Neuron (in vitro differentiated cells): ENCODE data around the gene TBCE.
"Not testable (repeated sequence)": the region's sequence is repeated elsewhere in the genome, so short reads cannot be mapped to it uniquely, and the experiment has no call there.

Experiments used
- H2AFZ ChIP-seq: one replicate; pipeline ENCODE4 v1.6.1; 2013; ENCODE audit warnings: low read depth, mild to moderate bottlenecking, inconsistent platforms, low read length, moderate library complexity
- H3K27me3 ChIP-seq: one replicate; pipeline ENCODE4 v1.6.1; 2013; ENCODE audit warnings: low read length; ENCODE audit not compliant: insufficient read depth
- H3K36me3 ChIP-seq: one replicate; pipeline ENCODE4 v1.6.1; 2013; ENCODE audit warnings: low read length; ENCODE audit not compliant: insufficient read depth
- H3K4me1 ChIP-seq: one replicate; pipeline ENCODE4 v1.6.1; 2013; ENCODE audit warnings: low read length; ENCODE audit not compliant: insufficient read depth
- H3K4me3 ChIP-seq: 2 replicates; pipeline ENCODE4 v1.5.1; 2013; ENCODE audit warnings: mild to moderate bottlenecking, low read length, moderate library complexity
- H3K9me3 ChIP-seq: one replicate; pipeline ENCODE4 v1.6.1; 2013; ENCODE audit warnings: low read length

The TBCE gene

GRCh38 chr1:235369802-235370201 is 2.6 kb downstream of the TBCE start:
- Histone ChIP-seq H3K9me3 (no peaks in the 10 kb centered on the region), H2AFZ (no peak overlapping the region), H3K27me3 (no peaks in the 10 kb centered on the region), H3K4me1 (peaks cover 4% of the 10 kb centered on the region), H3K36me3 (no peaks in the 10 kb centered on the region), H3K4me3 (no peak overlapping the region)

DNA sequence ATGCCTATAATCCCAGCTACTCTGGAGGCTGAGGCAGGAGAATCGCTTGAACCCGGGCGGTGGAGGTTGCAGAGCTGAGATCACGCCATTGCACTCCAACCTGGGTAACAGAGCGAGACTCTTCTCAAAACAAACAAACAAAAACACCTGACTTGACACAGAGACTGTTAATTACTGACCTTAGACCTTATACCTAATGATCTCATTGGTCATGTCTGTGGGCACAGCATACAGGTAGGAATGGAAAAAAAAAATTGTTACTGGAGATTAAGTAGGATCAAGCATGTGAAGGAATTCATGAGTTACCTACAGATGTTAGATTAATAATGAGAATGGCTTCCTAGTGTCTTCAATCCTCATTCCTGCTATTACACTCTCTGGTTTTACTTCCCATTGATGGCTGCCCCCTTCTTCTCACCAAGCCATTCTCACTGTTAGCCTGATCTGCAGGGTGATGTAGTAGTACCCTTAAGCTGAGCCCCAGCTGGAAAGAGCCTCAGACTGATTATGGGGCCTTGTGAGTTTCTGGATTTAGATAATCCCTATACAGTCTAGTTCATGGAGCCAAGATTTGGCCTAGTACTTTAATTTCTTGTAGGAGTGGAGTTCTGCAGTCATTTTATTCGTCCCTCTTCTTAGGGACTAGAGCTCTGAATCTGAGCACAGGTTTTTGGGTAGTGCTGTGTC is 8.8 kb downstream of the TBCE start:
- H3K4me3 ChIP-seq = no peak overlapping the region
- H3K36me3 ChIP-seq = peaks cover 24% of the 10 kb centered on the region
- H2AFZ ChIP-seq = no peak overlapping the region
- no peaks in the 10 kb centered on the region for H3K27me3 ChIP-seq
- H3K9me3 ChIP-seq = peaks cover 4% of the 10 kb centered on the region
- H3K4me1 ChIP-seq = no peaks in the 10 kb centered on the region

- H3K36me3 ChIP-seq = peaks cover 27% of the 10 kb centered on the region
- H3K4me1 ChIP-seq, H3K4me3 ChIP-seq, H2AFZ ChIP-seq, H3K9me3 ChIP-seq, H3K27me3 ChIP-seq: not testable (repeated sequence)
Observed at GRCh38 chr1:235378134-235378735, 11.0 kb downstream of the TBCE start.

DNA sequence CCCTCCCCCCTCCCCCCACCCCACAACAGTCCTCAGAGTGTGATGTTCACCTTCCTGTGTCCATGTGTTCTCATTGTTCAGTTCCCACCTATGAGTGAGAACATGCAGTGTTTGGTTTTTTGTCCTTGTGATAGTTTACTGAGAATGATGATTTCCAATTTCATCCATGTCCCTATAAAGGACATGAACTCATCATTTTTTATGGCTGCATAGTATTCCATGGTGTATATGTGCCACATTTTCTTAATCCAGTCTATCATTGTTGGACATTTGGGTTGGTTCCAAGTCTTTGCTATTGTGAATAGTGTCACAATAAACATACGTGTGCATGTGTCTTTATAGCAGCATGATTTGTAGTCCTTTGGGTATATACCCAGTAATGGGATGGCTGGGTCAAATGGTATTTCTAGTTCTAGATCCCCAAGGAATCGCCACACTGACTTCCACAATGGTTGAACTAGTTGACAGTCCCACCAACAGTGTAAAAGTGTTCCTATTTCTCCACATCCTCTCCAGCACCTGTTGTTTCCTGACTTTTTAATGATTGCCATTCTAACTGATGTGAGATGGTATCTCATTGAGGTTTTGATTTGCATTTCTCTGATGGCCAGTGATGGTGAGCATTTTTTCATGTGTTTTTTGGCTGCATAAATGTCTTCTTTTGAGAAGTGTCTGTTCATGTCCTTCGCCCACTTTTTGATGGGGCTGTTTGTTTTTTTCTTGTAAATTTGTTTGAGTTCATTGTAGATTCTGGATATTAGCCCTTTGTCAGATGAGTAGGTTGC is 14.9 kb downstream of the TBCE start:
- H3K4me3 ChIP-seq, H3K27me3 ChIP-seq, H3K4me1 ChIP-seq, H2AFZ ChIP-seq, H3K9me3 ChIP-seq: not testable (repeated sequence)
- peaks cover 21% of the 10 kb centered on the region for H3K36me3 ChIP-seq

GRCh38 chr1:235385633-235386032 is 18.4 kb downstream of the TBCE start:
- not testable (repeated sequence) for H3K4me1 ChIP-seq, H3K27me3 ChIP-seq, H2AFZ ChIP-seq, H3K4me3 ChIP-seq, H3K36me3 ChIP-seq, H3K9me3 ChIP-seq

DNA sequence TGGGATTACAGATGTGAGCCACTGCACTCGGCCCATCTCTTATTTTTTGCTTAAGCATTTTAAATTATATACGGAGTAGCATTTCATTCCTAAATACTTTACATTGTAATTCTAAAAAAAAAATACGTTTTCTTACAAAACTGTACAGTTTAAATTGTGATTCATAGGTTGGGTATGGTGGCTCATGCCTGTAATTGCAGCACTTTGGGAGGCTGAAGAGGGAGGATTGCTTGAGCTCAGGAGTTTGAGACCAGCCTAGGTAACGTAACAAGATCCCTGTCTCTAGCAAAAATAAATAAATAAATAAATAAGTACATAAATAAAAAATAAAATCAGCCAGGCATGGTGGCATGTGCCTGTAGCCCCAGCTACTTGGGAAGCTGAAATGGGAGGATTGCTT is 24.6 kb downstream of the TBCE start:
- Histone ChIP-seq H3K36me3 (peaks cover 2% of the 10 kb centered on the region), H3K4me3 (no peak overlapping the region), H3K9me3 (peaks cover 7% of the 10 kb centered on the region), H3K4me1 (no peaks in the 10 kb centered on the region), H3K27me3 (no peaks in the 10 kb centered on the region), H2AFZ (no peak overlapping the region)

- Histone ChIP-seq H3K36me3 (no peaks in the 10 kb centered on the region), H3K4me3 (no peak overlapping the region), H3K4me1 (no peaks in the 10 kb centered on the region), H3K27me3 (no peaks in the 10 kb centered on the region), H2AFZ (no peak overlapping the region), H3K9me3 (no peaks in the 10 kb centered on the region)
Observed at GRCh38 chr1:235397733-235398132, 30.5 kb downstream of the TBCE start.

- Histone ChIP-seq H3K9me3 (no peaks in the 10 kb centered on the region), H3K4me3 (no peak overlapping the region), H3K4me1 (no peaks in the 10 kb centered on the region), H3K36me3 (no peaks in the 10 kb centered on the region), H3K27me3 (no peaks in the 10 kb centered on the region), H2AFZ (no peak overlapping the region)
Observed at GRCh38 chr1:235399661-235400060, 32.4 kb downstream of the TBCE start.

GRCh38 chr1:235401251-235401650 is 34.0 kb downstream of the TBCE start:
- no peaks in the 10 kb centered on the region for H3K27me3 ChIP-seq
- H3K9me3 ChIP-seq = no peaks in the 10 kb centered on the region
- no peak overlapping the region for H2AFZ ChIP-seq
- no peaks in the 10 kb centered on the region for H3K4me1 ChIP-seq
- no peak overlapping the region for H3K4me3 ChIP-seq
- H3K36me3 ChIP-seq = no peaks in the 10 kb centered on the region

DNA sequence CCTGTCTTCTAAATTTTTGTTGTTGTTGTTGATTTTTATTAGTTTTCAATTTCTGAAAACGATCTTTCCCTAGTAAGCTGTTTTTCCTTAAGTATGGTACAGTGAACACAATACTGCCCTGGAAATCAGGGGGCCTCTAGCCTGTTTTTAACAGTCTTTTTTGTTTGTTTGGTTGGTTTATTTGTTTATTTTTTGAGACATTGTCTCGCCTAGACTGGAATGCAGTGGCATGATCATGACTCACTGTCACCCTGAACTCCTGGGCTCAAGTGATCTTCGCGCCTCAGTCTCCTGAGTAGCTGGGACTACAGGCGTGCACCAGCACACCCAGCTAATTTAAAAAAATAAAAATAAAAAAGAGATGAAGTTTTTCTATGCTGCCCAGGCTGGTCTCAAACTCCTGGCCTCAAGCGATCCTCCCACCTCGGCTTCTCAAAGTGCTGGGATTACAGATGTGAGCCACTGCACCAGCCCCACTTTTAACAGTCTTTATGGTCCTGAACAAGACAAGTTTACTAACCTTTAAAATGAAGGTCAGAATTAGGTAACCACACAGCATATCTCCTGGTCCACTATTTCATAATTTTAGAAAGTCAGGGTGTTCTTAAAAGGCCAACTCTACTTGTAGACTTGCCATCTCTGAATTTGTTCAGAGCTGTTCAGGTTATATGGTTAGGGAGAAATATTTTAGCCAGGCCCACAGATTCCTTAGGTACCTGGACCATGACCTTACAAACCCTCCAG is 35.4 kb downstream of the TBCE start:
- Histone ChIP-seq H3K27me3 (no peaks in the 10 kb centered on the region), H3K4me3 (no peak overlapping the region), H3K36me3 (no peaks in the 10 kb centered on the region), H3K9me3 (no peaks in the 10 kb centered on the region), H2AFZ (no peak overlapping the region), H3K4me1 (no peaks in the 10 kb centered on the region)

DNA sequence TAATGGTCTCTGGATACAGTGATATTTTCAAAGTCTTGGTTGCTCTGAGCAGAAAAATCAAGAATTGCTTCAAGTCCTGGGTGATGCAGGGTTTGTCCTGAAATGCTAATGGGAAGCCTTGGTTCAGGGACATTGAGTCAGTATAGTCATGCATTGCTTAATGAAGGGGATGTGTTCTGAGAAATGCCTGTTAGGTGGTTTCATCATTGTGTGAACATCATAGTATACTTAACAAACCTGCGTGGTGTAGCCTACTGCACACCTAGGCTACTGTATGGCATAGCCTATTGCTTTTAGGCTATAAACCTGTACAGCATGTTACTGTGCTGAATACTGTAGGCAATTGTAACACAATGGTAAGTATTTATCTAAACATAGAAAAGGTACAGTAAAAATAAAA is 36.4 kb downstream of the TBCE start:
- no peaks in the 10 kb centered on the region for H3K36me3 ChIP-seq
- H3K4me3 ChIP-seq = no peak overlapping the region
- no peaks in the 10 kb centered on the region for H3K4me1 ChIP-seq
- H3K27me3 ChIP-seq = no peaks in the 10 kb centered on the region
- H3K9me3 ChIP-seq = no peaks in the 10 kb centered on the region
- H2AFZ ChIP-seq = no peak overlapping the region

GRCh38 chr1:235404190-235404589 is 37.0 kb downstream of the TBCE start:
- Histone ChIP-seq H2AFZ (no peak overlapping the region), H3K4me1 (no peaks in the 10 kb centered on the region), H3K9me3 (no peaks in the 10 kb centered on the region), H3K27me3 (no peaks in the 10 kb centered on the region), H3K4me3 (no peak overlapping the region), H3K36me3 (no peaks in the 10 kb centered on the region)

GRCh38 chr1:235407419-235407818 is 40.2 kb downstream of the TBCE start:
- no peak overlapping the region for H3K4me3 ChIP-seq
- no peaks in the 10 kb centered on the region for H3K27me3 ChIP-seq
- no peaks in the 10 kb centered on the region for H3K4me1 ChIP-seq

More at GRCh38 chr1:235407419-235407818, 40.2 kb downstream of the TBCE start:
- no peaks in the 10 kb centered on the region for H3K9me3 ChIP-seq
- H2AFZ ChIP-seq = no peak overlapping the region
- H3K36me3 ChIP-seq = no peaks in the 10 kb centered on the region
